ENCODE measurements around the gene SLC1A3. TPM values are rescaled to one million over a fixed set of nuclear protein-coding genes. Genes with fewer than 3 reads are reported as not detected.

Gene SLC1A3
- total and polyA plus RNA-seq, 12 donors: 10.0 to 94.1 (median 43.2) TPM

GRCh38 chr5:36659411-36659810 is 53.0 kb downstream of the SLC1A3 start:
- Histone ChIP-seq H3K27ac (peak overlapping the region in 1 of 5 donors; percentile 76), H3K9me3 (replicated peaks in 1 of 3) (no peaks in the 10 kb centered on the region), H3K27me3 (no peaks in the 10 kb centered on the region), H3K36me3 (replicated peaks in 1 of 2) (no peaks in the 10 kb centered on the region), H3K4me3 (no peak overlapping the region), H3K4me1 (replicated peaks in 1 of 2) (peaks cover 0 to 14% of the 10 kb centered on the region in 2 donors)
- TF ChIP-seq POLR2A (IDR thresholded peaks at IDR 0.05): no peak
- TF ChIP-seq, protein P1, sequence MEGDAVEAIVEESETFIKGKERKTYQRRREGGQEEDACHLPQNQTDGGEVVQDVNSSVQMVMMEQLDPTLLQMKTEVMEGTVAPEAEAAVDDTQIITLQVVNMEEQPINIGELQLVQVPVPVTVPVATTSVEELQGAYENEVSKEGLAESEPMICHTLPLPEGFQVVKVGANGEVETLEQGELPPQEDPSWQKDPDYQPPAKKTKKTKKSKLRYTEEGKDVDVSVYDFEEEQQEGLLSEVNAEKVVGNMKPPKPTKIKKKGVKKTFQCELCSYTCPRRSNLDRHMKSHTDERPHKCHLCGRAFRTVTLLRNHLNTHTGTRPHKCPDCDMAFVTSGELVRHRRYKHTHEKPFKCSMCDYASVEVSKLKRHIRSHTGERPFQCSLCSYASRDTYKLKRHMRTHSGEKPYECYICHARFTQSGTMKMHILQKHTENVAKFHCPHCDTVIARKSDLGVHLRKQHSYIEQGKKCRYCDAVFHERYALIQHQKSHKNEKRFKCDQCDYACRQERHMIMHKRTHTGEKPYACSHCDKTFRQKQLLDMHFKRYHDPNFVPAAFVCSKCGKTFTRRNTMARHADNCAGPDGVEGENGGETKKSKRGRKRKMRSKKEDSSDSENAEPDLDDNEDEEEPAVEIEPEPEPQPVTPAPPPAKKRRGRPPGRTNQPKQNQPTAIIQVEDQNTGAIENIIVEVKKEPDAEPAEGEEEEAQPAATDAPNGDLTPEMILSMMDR (IDR thresholded peaks at IDR 0.05): no peak
- 60 to 69% (median 66%) methylated on average over 4 of the region's 4 CpGs for WGBS, 4 donors
- intact Hi-C loops (cut with DNase I): no loop called here
- no peak for DNase-seq

GRCh38 chr5:36660397-36661049 is 54.1 kb downstream of the SLC1A3 start:
- Histone ChIP-seq H3K4me1 (replicated peaks in 1 of 2) (peaks cover 0 to 14% of the 10 kb centered on the region in 2 donors), H3K27me3 (no peaks in the 10 kb centered on the region), H3K27ac (no peak overlapping the region), H3K9me3 (replicated peaks in 1 of 3) (no peaks in the 10 kb centered on the region), H3K36me3 (replicated peaks in 1 of 2) (no peaks in the 10 kb centered on the region), H3K4me3 (no peak overlapping the region)
- TF ChIP-seq, protein P1 (IDR thresholded peaks at IDR 0.05): no peak
- TF ChIP-seq POLR2A (IDR thresholded peaks at IDR 0.05): no peak
- DNase-seq: no peak
- 68 to 75% (median 73%) methylated on average over 5 of the region's 5 CpGs for WGBS, 4 donors
- intact Hi-C loops (cut with DNase I): no loop called here

DNA sequence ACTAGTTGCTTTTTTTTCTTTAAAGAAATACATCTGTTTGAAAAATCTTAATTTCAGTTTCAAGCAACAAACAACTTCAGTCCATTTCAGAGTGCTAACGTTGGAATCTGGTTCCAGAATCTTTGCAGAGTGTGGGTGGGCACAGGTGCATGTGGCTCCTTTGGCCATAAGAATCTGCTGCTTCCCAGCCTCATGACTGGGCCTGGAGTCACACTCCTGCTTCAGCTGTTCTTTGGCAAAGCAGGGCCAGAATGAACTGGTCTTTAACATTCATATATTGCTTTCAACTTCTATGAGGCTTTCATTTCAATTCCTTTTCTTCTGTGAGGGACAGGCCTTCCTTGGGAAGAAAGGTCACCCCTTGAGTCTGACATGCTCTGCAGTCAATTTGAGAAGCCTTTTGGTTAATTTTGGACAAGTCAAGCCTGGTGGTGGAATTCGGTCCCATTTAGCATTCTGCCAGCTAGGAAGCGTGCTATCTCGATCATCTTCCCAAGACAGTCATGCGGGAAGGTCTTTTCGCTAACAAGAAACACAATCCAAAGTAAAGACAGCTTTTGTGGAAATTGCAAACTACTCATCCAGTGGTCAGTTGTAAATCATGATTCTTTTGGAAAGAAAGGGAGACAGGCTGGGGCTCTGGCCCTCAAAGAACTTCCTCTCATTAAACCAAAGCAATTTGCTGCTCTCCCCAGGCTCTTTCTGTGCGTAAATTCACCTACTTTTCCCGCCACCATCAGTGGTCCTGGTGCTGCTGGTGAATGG is 55.2 kb downstream of the SLC1A3 start:
- H3K27me3 ChIP-seq: no peaks in the 10 kb centered on the region
- H3K27ac ChIP-seq: no peak overlapping the region
- DNase-seq: no peak
- TF ChIP-seq, protein P1 (IDR thresholded peaks at IDR 0.05): no peak
- no peak for TF ChIP-seq POLR2A (IDR thresholded peaks at IDR 0.05)
- no peaks in the 10 kb centered on the region for H3K9me3 ChIP-seq (replicated peaks in 1 of 3)
- 88 to 91% (median 89%) methylated on average over 8 of the region's 8 CpGs for WGBS, 4 donors
- peaks cover 0 to 13% of the 10 kb centered on the region in 2 donors for H3K4me1 ChIP-seq (replicated peaks in 1 of 2)
- H3K36me3 ChIP-seq (replicated peaks in 1 of 2): no peaks in the 10 kb centered on the region
- no peak overlapping the region for H3K4me3 ChIP-seq
- intact Hi-C loops (cut with DNase I): no loop called here

GRCh38 chr5:36662291-36662851 is 56.0 kb downstream of the SLC1A3 start:
- H3K9me3 ChIP-seq (replicated peaks in 1 of 3): no peaks in the 10 kb centered on the region
- DNase-seq: no peak
- H3K27ac ChIP-seq: no peak overlapping the region
- no peaks in the 10 kb centered on the region for H3K27me3 ChIP-seq
- H3K36me3 ChIP-seq (replicated peaks in 1 of 2): no peaks in the 10 kb centered on the region
- intact Hi-C loops (cut with DNase I): no loop called here
- no peak overlapping the region for H3K4me3 ChIP-seq
- peaks cover 0 to 6% of the 10 kb centered on the region in 2 donors for H3K4me1 ChIP-seq (replicated peaks in 1 of 2)
- TF ChIP-seq POLR2A (IDR thresholded peaks at IDR 0.05): no peak
- TF ChIP-seq, protein P1 (IDR thresholded peaks at IDR 0.05): no peak
- WGBS, 4 donors: 77 to 87% (median 84%) methylated on average over 21 to 22 of the region's 22 CpGs
